B cell (primary cell): ENCODE results near the gene AGBL4. TPM values are rescaled to one million over a fixed set of nuclear protein-coding genes. Genes with fewer than 3 reads are reported as not detected.

Experiments
- ATAC-seq: fragments of 200-7000 bp; cut with Tn5 transposase; one replicate; pipeline ENCODE4 v1.10.0; 2021; ENCODE audit warnings: low read depth, mild to moderate bottlenecking, moderate number of reproducible peaks, moderate library complexity
- CTCF ChIA-PET: fragments of 350-600 bp; sonication (Branson Sonifier 250); formaldehyde crosslinking; loops from one replicate; lab custom pipeline; 2021; ENCODE audit warnings: antibody characterized with exemption, inconsistent platforms; lab: Charles Lee
- POLR2A ChIA-PET: fragments of 350-600 bp; sonication (Branson Sonifier 250); formaldehyde crosslinking; loops from one replicate; lab custom pipeline; 2021; ENCODE audit warnings: antibody characterized with exemption; lab: Charles Lee
- DNase-seq: peaks from one replicate; pipeline ENCODE4 v3.0.0; 2013
- H2AFZ ChIP-seq: 2 replicates; pipeline ENCODE4 v1.6.1; 2012; ENCODE audit warnings: mild to moderate bottlenecking, low read depth, low read length; ENCODE audit not compliant: insufficient read depth, poor library complexity, severe bottlenecking
- H3K27ac ChIP-seq, 2 donors: 1 replicate in 1 of 2; 2 replicates in 1 of 2; pipeline ENCODE4 v1.5.1; 2012 to 2013; ENCODE audit warnings: low read length in 2 of 2, mild to moderate bottlenecking in 2 of 2, moderate library complexity in 1 of 2
- H3K27me3 ChIP-seq, 4 experiments: fragments of 200-600 bp in 1 of 4; sonication (generic) in 1 of 4; replicated peaks in 1 of 4; 1 replicate in 2 of 4; 2 replicates in 2 of 4; pipeline versions ENCODE4 v1.6.1 to v1.7.0; 2013 to 2016; ENCODE audit warnings: low read length in 3 of 4, mild to moderate bottlenecking in 2 of 4, mixed read lengths in 1 of 4, moderate library complexity in 1 of 4; ENCODE audit not compliant: insufficient read depth in 4 of 4, control insufficient read depth in 3 of 4; ENCODE audit errors: control extremely low read depth in 1 of 4
- H3K36me3 ChIP-seq, 2 experiments: replicated peaks in 1 of 2; 1 replicate in 1 of 2; 2 replicates in 1 of 2; pipeline versions ENCODE4 v1.6.1 to v1.7.1; 2013; ENCODE audit warnings: low read length in 1 of 2; ENCODE audit not compliant: insufficient read depth in 2 of 2, control insufficient read depth in 1 of 2; ENCODE audit errors: control extremely low read depth in 1 of 2, extremely low read depth in 1 of 2
- H3K4me1 ChIP-seq, 2 donors: fragments of 200-600 bp in 1 of 2; sonication (generic) in 1 of 2; 1 replicate in 1 of 2; 2 replicates in 1 of 2; pipeline versions ENCODE4 v1.5.1 to v1.6.1; 2013 to 2017; ENCODE audit warnings: low read length in 2 of 2; ENCODE audit not compliant: control insufficient read depth in 2 of 2, insufficient read depth in 2 of 2
- H3K4me2 ChIP-seq: replicated peaks from 2 replicates; pipeline ENCODE3; 2012; ENCODE audit warnings: mild to moderate bottlenecking, low read depth, low read length; ENCODE audit not compliant: poor library complexity, severe bottlenecking
- H3K4me3 ChIP-seq, 5 experiments: fragments of 200-600 bp in 1 of 5; sonication (generic) in 1 of 5; 1 replicate in 3 of 5; 2 replicates in 2 of 5; pipeline versions ENCODE4 v1.5.1 to v1.7.0; 2011 to 2016; ENCODE audit warnings: low read length in 4 of 5, mild to moderate bottlenecking in 4 of 5, low read depth in 2 of 5, control low read depth in 1 of 5, moderate library complexity in 1 of 5; ENCODE audit not compliant: insufficient read depth in 1 of 5; ENCODE audit errors: control extremely low read depth in 1 of 5, extremely low read depth in 1 of 5
- H3K79me2 ChIP-seq: fragments of 200-600 bp; sonication (generic); one replicate; pipeline ENCODE4 v1.6.0; 2016; ENCODE audit warnings: low read length; ENCODE audit not compliant: control insufficient read depth, insufficient read depth
- H3K9ac ChIP-seq: fragments of 200-600 bp; sonication (generic); 2 replicates; pipeline ENCODE4 v1.6.1; 2017; ENCODE audit warnings: mild to moderate bottlenecking, low read length, moderate library complexity
- H3K9me3 ChIP-seq, 3 donors: one replicate each; pipeline versions ENCODE4 v1.6.1 to v1.7.1; 2013; ENCODE audit warnings: low read length in 2 of 3; ENCODE audit not compliant: control insufficient read depth in 2 of 3, insufficient read depth in 1 of 3; ENCODE audit errors: control extremely low read depth in 1 of 3
- H4K20me1 ChIP-seq: 2 replicates; pipeline ENCODE4 v1.6.0; 2012; ENCODE audit warnings: mild to moderate bottlenecking, low read length; ENCODE audit not compliant: insufficient read depth, control insufficient read depth, poor library complexity, severe bottlenecking
- H3K27ac Mint-ChIP-seq: one replicate; pipeline ENCODE4 v1.8.0; 2021; ENCODE audit warnings: mixed read lengths
- H3K27me3 Mint-ChIP-seq: one replicate; pipeline ENCODE4 v1.8.0; 2021; ENCODE audit warnings: mixed read lengths
- H3K4me1 Mint-ChIP-seq: one replicate; pipeline ENCODE4 v1.8.0; 2021; ENCODE audit warnings: mixed read lengths
- H3K4me3 Mint-ChIP-seq: one replicate; pipeline ENCODE4 v1.8.0; 2021; ENCODE audit warnings: mixed read lengths
- H3K9me3 Mint-ChIP-seq: one replicate; pipeline ENCODE4 v1.8.0; 2022; ENCODE audit warnings: mixed read lengths; ENCODE audit not compliant: insufficient read depth
- CTCF ChIP-seq: fragments of 200-600 bp; IDR thresholded peaks from one replicate; pipeline ENCODE4 v1.8.0; 2022; ENCODE audit warnings: antibody characterized with exemption, mild to moderate bottlenecking
- EZH2 ChIP-seq: IDR thresholded peaks from 2 replicates; pipeline ENCODE4 v1.6.1; 2012; ENCODE audit warnings: borderline replicate concordance, low read depth, mild to moderate bottlenecking, moderate library complexity, low read length; ENCODE audit not compliant: insufficient read depth, poor library complexity, severe bottlenecking
- WGBS: methylation state at CpG from one replicate; pipeline ENCODE4 v1.1.5; 2013; ENCODE audit warnings: missing lambda C conversion rate; ENCODE audit not compliant: insufficient coverage; 5-methylcytosine and 5-hydroxymethylcytosine counted together
- intact Hi-C: fragments of 100-400 bp; cut with micrococcal nuclease; formaldehyde crosslinking; loops from one replicate; pipeline ENCODE4 v1.10.0; 2022
- polyA plus RNA-seq: library from polyadenylated mRNA; depleted of rRNA; stranded (reverse); fragments of >200 nt; gene quantifications from 2 replicates; pipeline ENCODE4 v1.2.3, GENCODE V29; 2012
- total RNA-seq, 2 donors: library from RNA; stranded (reverse); fragments of 120-200 nt in 1 of 2; gene quantifications; 1 replicate in 1 of 2; 2 replicates in 1 of 2; pipeline versions ENCODE4 v1.2.3 to v1.2.4, GENCODE V29; 2013 to 2022

AGBL4 gene
- total and polyA plus RNA-seq, 2 donors (not counting 1 experiment from before 2014, with no cell fraction given): 0.07 to 0.12 TPM

DNA sequence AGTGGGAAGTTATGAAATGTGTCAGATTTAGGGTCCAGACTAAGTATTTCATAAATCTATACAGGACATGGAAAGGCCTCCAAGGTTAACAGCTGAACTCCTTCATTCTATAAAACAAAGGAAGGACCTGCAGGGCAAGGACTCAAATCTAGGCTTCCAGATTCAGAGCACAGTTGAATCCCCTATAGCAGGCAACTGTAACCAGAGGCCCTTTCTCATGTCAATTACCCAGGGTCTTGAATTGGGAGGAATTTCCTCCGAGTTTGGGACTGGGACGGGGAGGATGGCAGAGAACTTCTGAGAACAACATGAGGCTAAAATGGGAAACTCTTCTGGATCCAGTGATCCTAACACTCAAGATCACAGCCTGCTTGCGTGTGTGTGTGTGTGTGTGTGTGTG is 1134.1 kb downstream of the AGBL4 start:
- H2AFZ ChIP-seq: no peak overlapping the region
- no peak overlapping the region for H3K9ac ChIP-seq
- intact Hi-C loops: no loop called here
- H3K27me3 ChIP-seq: peaks cover 0 to 3% (median 0%) of the 10 kb centered on the region in 4 experiments
- no peak for TF ChIP-seq EZH2
- no peak for TF ChIP-seq CTCF
- Mint-ChIP-seq H3K27me3 (peaks cover 9% of the 10 kb centered on the region), H3K27ac (no peak overlapping the region), H3K4me3 (no peak overlapping the region), H3K4me1 (peaks cover 11% of the 10 kb centered on the region), H3K9me3 (peaks cover 3% of the 10 kb centered on the region)
- H3K27ac ChIP-seq: no peak overlapping the region
- H3K79me2 ChIP-seq: no peaks in the 10 kb centered on the region
- POLR2A ChIA-PET: no interaction called here
- ATAC-seq: no peak
- H3K36me3 ChIP-seq: no peaks in the 10 kb centered on the region
- no peak for DNase-seq
- WGBS: 84% methylated on average over 2 of the region's 3 CpGs
- H4K20me1 ChIP-seq: no peaks in the 10 kb centered on the region
- no peak overlapping the region for H3K4me2 ChIP-seq
- peaks cover 0 to 8% (median 0%) of the 10 kb centered on the region in 3 donors for H3K9me3 ChIP-seq
- no peak overlapping the region for H3K4me3 ChIP-seq
- peaks cover 10 to 11% of the 10 kb centered on the region in 2 donors for H3K4me1 ChIP-seq
- CTCF ChIA-PET: no interaction called here

DNA sequence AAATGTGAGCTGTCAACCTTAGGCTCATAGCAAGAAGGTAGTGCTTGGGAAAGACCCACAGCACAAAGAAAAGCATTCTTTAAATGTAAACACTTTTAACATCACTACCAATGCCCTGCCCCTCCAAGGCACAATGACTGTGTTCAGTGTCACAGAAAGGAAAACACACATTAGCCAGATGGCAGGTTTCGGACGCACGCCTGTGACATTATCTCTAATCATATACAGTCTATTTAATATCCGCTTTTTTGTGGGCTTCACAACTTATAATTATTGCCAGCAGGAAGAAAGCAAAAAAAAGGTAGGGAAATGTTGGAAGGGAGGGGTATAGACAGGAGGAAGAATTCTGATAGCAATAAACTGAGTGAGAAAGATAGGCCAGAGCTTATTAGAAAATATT is 1134.7 kb downstream of the AGBL4 start:
- peaks cover 3% of the 10 kb centered on the region for H3K9me3 Mint-ChIP-seq
- H3K27me3 Mint-ChIP-seq: peaks cover 10% of the 10 kb centered on the region
- ChIA-PET CTCF (interaction anchor here (1.7 kb wide), 1 partner anchor 211 kb away, joined by 5 read pairs; no protein-coding TSS in a partner anchor), POLR2A (no interaction called here)
- Histone ChIP-seq H3K79me2 (no peaks in the 10 kb centered on the region), H3K27ac (no peak overlapping the region), H3K9ac (no peak overlapping the region), H3K4me2 (no peak overlapping the region), H3K4me3 (no peak overlapping the region), H3K9me3 (peaks cover 0 to 8% (median 0%) of the 10 kb centered on the region in 3 donors), H3K4me1 (peaks cover 10 to 11% of the 10 kb centered on the region in 2 donors), H3K27me3 (peaks cover 0 to 3% (median 0%) of the 10 kb centered on the region in 4 experiments), H2AFZ (no peak overlapping the region), H4K20me1 (no peaks in the 10 kb centered on the region), H3K36me3 (no peaks in the 10 kb centered on the region)
- intact Hi-C loops: no loop called here
- TF ChIP-seq EZH2 (no peak), CTCF (no peak)
- WGBS: no CpG with 5 or more reads among the region's 4 CpGs
- ATAC-seq (no peak), DNase-seq (no peak)
- no peak overlapping the region for H3K4me3 Mint-ChIP-seq
- peaks cover 11% of the 10 kb centered on the region for H3K4me1 Mint-ChIP-seq
- no peak overlapping the region for H3K27ac Mint-ChIP-seq
